HEK293T (cell line): Measurements from ENCODE around the gene RAP1GAP.

ENCODE experiments used
- BHLHE40 ChIP-seq: fragments of 450-650 bp; IDR thresholded peaks from 2 replicates; pipeline ENCODE4 v1.6.1; 2016; ENCODE audit warnings: mild to moderate bottlenecking, moderate library complexity, borderline replicate concordance
- FOXM1 ChIP-seq: fragments of 450-650 bp; IDR thresholded peaks from 2 replicates; pipeline ENCODE4 v1.6.1; 2017; ENCODE audit warnings: mild to moderate bottlenecking, borderline replicate concordance
- SUZ12 ChIP-seq: fragments of 450-650 bp; IDR thresholded peaks from 2 replicates; pipeline ENCODE4 v1.6.1; 2016; ENCODE audit warnings: mild to moderate bottlenecking

- no peak for TF ChIP-seq FOXM1
- TF ChIP-seq SUZ12, result no peak
- TF ChIP-seq BHLHE40, result no peak
Measured at GRCh38 chr1:21645550-21645949, 23.6 kb downstream of the RAP1GAP start.
